ENCODE data around the gene SERINC5. TPM values are rescaled to one million over a fixed set of nuclear protein-coding genes. Genes with fewer than 3 reads are reported as not detected.

The SERINC5 gene
- total RNA-seq, 1 experiment from 2014 or later = 128 TPM

DNA sequence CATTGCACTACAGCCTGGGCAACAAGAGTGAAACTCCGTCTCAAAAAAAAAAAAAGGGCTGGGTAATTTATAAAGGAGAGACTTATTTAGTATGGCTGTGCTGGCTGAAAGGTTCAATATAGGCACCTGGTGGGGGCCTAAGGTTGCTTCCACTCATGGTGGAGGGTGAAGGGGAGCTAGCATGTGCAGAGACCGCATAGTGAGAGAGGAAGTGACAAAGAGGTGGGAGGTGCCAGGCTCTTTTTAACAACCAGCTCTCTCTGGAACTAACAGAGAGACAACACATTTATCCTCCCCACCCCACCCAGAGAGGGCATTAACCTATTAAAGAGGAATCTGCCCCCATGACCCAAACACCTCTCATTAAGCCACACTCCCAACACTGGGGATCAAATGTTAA, 28.9 kb upstream of the SERINC5 start:
- Mint-ChIP-seq H3K36me3 (no peaks in the 10 kb centered on the region), H3K4me3 (no peak overlapping the region), H3K9me3 (peaks cover 5% of the 10 kb centered on the region), H3K27me3 (ENCODE audit: low read depth) (no peaks in the 10 kb centered on the region), H3K4me1 (peaks cover 6% of the 10 kb centered on the region), H3K27ac (no peak overlapping the region; the same call in 1 of the 2 replicates)
- ChIA-PET POLR2A (interaction anchor here (0.7 kb wide), 1 partner anchor 193 kb away, joined by 3 read pairs; no protein-coding TSS in a partner anchor), CTCF (interaction anchor here (0.6 to 1.1 kb wide), 3 partner anchors 23 to 193 kb away, joined by 4 to 5 read pairs (median 5); no protein-coding TSS in a partner anchor)
- ATAC-seq (peak; percentile 72), DNase-seq (ENCODE audit: low spot score) (no peak)
- TF ChIP-seq OVOL2 (CRISPR knock-in tag; IDR thresholded peaks at IDR 0.05; ENCODE audit: borderline replicate concordance) = no peak
- TF ChIP-seq NR3C1 (CRISPR knock-in tag; conservative IDR thresholded peaks at IDR 0.05; ENCODE audit: low read depth) = no peak

DNA sequence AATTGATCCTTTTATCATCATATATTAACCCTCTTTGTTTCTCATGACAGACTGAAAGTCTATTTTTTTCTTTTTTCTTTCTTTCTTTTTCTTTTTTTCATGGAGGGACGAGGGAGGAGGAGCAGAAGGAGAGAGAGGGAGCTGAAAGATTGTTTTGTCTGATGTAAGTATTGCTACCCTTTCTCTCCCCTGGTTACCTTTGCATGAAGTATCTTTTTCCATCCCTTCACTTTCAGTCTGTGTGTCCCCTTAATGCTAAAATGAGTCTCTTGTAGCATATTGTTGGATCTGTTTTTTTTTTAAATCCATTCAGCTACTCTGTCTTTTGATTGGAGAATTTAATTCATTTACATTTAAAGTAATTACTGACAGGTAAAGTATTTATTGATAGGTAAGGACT, 27.5 kb upstream of the SERINC5 start:
- CTCF ChIA-PET = no interaction called here
- H3K9me3 Mint-ChIP-seq = no peaks in the 10 kb centered on the region

DNA sequence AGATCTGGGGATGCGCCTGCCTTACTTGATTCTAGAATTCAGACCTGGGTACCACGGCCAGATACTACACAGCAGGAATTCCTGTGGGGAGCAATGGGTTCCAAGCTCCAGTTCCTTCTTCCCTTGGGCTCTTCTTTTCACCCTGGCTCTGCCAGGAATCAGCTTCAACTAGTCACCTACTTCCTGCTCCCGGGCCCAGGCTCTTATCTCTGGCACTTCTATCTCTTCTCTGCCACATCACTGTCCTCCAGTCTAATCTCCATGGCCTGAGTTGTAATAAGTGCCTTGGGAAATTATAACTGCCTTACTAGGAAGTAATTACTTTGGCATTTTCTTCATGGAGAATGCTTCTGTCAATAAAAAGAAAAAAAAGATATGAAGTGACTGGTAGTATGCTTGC, 26.2 kb upstream of the SERINC5 start:
- Mint-ChIP-seq H3K36me3 (no peaks in the 10 kb centered on the region), H3K4me1 (peaks cover 6% of the 10 kb centered on the region), H3K4me3 (no peak overlapping the region), H3K9me3 (no peaks in the 10 kb centered on the region), H3K27ac (no peak overlapping the region), H3K27me3 (ENCODE audit: low read depth) (no peaks in the 10 kb centered on the region)
- DNase-seq (ENCODE audit: low spot score) (no peak), ATAC-seq (no peak)
- CTCF ChIA-PET = no interaction called here
- POLR2A ChIA-PET = no interaction called here
- TF ChIP-seq, protein P1, sequence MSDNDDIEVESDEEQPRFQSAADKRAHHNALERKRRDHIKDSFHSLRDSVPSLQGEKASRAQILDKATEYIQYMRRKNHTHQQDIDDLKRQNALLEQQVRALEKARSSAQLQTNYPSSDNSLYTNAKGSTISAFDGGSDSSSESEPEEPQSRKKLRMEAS (CRISPR knock-in tag; IDR thresholded peaks at IDR 0.05) = no peak
- no peak for TF ChIP-seq KAT7 (CRISPR knock-in tag; IDR thresholded peaks at IDR 0.05; ENCODE audit: borderline replicate concordance)
- TF ChIP-seq, protein P2, sequence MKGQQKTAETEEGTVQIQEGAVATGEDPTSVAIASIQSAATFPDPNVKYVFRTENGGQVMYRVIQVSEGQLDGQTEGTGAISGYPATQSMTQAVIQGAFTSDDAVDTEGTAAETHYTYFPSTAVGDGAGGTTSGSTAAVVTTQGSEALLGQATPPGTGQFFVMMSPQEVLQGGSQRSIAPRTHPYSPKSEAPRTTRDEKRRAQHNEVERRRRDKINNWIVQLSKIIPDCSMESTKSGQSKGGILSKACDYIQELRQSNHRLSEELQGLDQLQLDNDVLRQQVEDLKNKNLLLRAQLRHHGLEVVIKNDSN (CRISPR knock-in tag; IDR thresholded peaks at IDR 0.05) = no peak
- TF ChIP-seq PRRX2 (CRISPR knock-in tag; IDR thresholded peaks at IDR 0.05) = no peak
- TF ChIP-seq, protein P3, sequence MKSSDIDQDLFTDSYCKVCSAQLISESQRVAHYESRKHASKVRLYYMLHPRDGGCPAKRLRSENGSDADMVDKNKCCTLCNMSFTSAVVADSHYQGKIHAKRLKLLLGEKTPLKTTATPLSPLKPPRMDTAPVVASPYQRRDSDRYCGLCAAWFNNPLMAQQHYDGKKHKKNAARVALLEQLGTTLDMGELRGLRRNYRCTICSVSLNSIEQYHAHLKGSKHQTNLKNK (CRISPR knock-in tag; IDR thresholded peaks at IDR 0.05) = no peak
- TF ChIP-seq TP53 (CRISPR knock-in tag; IDR thresholded peaks at IDR 0.05) = no peak
- no peak for TF ChIP-seq RORB (CRISPR knock-in tag; IDR thresholded peaks at IDR 0.05)
- TF ChIP-seq, protein P4, sequence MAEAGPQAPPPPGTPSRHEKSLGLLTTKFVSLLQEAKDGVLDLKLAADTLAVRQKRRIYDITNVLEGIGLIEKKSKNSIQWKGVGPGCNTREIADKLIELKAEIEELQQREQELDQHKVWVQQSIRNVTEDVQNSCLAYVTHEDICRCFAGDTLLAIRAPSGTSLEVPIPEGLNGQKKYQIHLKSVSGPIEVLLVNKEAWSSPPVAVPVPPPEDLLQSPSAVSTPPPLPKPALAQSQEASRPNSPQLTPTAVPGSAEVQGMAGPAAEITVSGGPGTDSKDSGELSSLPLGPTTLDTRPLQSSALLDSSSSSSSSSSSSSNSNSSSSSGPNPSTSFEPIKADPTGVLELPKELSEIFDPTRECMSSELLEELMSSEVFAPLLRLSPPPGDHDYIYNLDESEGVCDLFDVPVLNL (CRISPR knock-in tag; IDR thresholded peaks at IDR 0.05; ENCODE audit: borderline replicate concordance, low read depth) = no peak
- TF ChIP-seq GTF2I (CRISPR knock-in tag; conservative IDR thresholded peaks at IDR 0.05) = no peak

More for the DNA sequence above, 27.5 kb upstream of the SERINC5 start:
- DNase-seq (ENCODE audit: low spot score) (no peak), ATAC-seq (no peak)
- peaks cover 6% of the 10 kb centered on the region for H3K4me1 Mint-ChIP-seq
- H3K27me3 Mint-ChIP-seq (ENCODE audit: low read depth) = no peaks in the 10 kb centered on the region
- TF ChIP-seq, protein P5, sequence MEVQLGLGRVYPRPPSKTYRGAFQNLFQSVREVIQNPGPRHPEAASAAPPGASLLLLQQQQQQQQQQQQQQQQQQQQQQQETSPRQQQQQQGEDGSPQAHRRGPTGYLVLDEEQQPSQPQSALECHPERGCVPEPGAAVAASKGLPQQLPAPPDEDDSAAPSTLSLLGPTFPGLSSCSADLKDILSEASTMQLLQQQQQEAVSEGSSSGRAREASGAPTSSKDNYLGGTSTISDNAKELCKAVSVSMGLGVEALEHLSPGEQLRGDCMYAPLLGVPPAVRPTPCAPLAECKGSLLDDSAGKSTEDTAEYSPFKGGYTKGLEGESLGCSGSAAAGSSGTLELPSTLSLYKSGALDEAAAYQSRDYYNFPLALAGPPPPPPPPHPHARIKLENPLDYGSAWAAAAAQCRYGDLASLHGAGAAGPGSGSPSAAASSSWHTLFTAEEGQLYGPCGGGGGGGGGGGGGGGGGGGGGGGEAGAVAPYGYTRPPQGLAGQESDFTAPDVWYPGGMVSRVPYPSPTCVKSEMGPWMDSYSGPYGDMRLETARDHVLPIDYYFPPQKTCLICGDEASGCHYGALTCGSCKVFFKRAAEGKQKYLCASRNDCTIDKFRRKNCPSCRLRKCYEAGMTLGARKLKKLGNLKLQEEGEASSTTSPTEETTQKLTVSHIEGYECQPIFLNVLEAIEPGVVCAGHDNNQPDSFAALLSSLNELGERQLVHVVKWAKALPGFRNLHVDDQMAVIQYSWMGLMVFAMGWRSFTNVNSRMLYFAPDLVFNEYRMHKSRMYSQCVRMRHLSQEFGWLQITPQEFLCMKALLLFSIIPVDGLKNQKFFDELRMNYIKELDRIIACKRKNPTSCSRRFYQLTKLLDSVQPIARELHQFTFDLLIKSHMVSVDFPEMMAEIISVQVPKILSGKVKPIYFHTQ (CRISPR knock-in tag; IDR thresholded peaks at IDR 0.05) = no peak
- TF ChIP-seq, protein P6, sequence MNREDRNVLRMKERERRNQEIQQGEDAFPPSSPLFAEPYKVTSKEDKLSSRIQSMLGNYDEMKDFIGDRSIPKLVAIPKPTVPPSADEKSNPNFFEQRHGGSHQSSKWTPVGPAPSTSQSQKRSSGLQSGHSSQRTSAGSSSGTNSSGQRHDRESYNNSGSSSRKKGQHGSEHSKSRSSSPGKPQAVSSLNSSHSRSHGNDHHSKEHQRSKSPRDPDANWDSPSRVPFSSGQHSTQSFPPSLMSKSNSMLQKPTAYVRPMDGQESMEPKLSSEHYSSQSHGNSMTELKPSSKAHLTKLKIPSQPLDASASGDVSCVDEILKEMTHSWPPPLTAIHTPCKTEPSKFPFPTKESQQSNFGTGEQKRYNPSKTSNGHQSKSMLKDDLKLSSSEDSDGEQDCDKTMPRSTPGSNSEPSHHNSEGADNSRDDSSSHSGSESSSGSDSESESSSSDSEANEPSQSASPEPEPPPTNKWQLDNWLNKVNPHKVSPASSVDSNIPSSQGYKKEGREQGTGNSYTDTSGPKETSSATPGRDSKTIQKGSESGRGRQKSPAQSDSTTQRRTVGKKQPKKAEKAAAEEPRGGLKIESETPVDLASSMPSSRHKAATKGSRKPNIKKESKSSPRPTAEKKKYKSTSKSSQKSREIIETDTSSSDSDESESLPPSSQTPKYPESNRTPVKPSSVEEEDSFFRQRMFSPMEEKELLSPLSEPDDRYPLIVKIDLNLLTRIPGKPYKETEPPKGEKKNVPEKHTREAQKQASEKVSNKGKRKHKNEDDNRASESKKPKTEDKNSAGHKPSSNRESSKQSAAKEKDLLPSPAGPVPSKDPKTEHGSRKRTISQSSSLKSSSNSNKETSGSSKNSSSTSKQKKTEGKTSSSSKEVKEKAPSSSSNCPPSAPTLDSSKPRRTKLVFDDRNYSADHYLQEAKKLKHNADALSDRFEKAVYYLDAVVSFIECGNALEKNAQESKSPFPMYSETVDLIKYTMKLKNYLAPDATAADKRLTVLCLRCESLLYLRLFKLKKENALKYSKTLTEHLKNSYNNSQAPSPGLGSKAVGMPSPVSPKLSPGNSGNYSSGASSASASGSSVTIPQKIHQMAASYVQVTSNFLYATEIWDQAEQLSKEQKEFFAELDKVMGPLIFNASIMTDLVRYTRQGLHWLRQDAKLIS (CRISPR knock-in tag; IDR thresholded peaks at IDR 0.05; ENCODE audit: borderline replicate concordance) = no peak
- TF ChIP-seq ZNF232 (CRISPR knock-in tag; IDR thresholded peaks at IDR 0.05) (no peak), NFYB (CRISPR knock-in tag; conservative IDR thresholded peaks at IDR 0.05; ENCODE audit: low read depth) (no peak), JAZF1 (CRISPR knock-in tag; IDR thresholded peaks at IDR 0.05) (no peak), GRHL2 (CRISPR knock-in tag; IDR thresholded peaks at IDR 0.05; ENCODE audit: insufficient replicate concordance, severe bottlenecking) (no peak), TEAD1 (CRISPR knock-in tag; IDR thresholded peaks at IDR 0.05) (no peak)
- TF ChIP-seq, protein P2 (CRISPR knock-in tag; IDR thresholded peaks at IDR 0.05) = no peak
- no peaks in the 10 kb centered on the region for H3K36me3 Mint-ChIP-seq
- POLR2A ChIA-PET = no interaction called here
- no peak overlapping the region for H3K4me3 Mint-ChIP-seq
- no peak overlapping the region for H3K27ac Mint-ChIP-seq

Measured in WTC11 (cell line).